SK-N-DZ (cell line): Measurements from ENCODE around the gene C4BPA. TPM values are rescaled to one million over a fixed set of nuclear protein-coding genes. Genes with fewer than 3 reads are reported as not detected.

ENCODE experiments used
- DNase-seq: peaks from one replicate; pipeline ENCODE4 v3.0.0-alpha.2; 2015; ENCODE audit warnings: low spot score
- polyA plus RNA-seq, 2 experiments: library from polyadenylated mRNA; depleted of rRNA; stranded (reverse); fragments of >200 nt; gene quantifications; 2 replicates each; pipeline ENCODE4 v1.2.3, GENCODE V29; 2014

C4BPA gene
- not detected in 2 replicates for polyA plus RNA-seq (2014; cell fraction: cytosol; rRNA removed)
- polyA plus RNA-seq (2014; cell fraction: nucleus; rRNA removed), result not detected in 2 replicates

DNA sequence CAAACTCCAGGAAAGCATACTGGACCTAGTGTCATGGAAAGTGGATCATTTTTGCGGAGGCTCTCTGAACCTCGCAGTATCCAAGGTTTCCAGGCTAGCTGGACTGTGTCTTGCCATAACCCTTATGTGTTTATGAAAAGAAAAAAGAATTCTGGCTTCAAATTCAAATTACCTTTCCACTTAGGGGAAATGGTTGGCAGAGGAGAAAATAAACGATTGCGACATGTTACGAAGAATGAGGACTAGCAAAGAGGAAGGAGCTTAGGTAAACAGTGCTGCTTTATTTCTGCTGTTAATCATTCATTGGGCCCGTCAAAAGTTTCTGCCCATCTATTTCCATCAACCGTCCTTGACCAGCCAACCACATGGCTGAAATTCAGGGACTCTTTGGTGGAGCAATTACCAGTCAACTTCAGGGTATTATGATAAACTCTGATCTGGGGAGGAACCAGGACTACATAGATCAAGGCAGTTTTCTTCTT is at the start of gene C4BPA:
TSS of gene C4BPA (plus strand) at position 342 of the 482 bp plus-strand sequence. CDS start 8,793 bp downstream, outside the sequence.
- no peak for DNase-seq

DNA sequence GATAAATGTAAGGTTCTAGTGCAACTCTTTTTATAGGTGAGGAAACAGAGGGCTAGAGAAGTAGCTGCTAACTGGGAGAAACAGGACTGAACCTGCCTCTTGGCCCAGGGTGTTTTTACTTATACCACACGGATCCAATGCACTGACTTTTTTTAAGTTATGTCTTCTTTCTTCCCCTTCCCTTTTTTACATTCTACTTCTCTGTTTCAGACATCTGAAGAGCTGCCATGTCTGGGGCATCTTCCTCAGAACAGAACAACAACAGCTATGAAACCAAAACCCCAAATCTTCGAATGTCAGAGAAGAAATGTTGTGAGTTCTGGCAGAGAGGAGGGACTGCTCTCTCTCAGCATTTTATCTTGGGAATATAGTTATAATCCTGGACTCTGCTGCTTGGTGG is 49.5 kb upstream of the C4BPA start:
- no peak for DNase-seq

DNA sequence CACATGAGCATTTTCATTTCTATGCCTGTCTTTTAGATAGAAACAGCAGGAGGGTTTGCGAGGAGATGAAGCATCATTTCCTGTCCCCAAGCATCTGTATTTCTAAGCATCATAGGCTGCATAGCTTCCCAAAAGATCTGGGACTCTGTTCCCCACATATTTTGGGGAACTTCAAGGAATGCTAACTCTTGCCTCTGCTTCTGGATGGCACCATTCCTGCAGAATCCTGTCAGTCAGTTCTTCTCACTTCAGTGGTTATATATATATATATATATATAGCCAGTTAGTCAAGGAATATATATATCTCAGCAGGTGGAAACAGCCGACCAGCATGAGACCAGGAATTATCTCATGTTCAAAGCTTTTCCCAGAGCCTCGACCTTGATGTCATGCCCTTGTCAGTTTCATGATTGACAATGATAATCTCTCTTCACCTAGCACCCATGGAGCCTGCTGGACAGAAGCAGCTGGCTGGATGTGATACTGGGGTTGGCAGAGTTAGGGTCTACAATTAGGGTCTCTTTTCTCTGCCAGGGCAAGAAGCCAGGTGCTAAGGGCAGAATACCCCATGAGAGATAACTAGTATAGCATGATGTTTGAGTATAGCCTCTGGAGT is 48.5 kb upstream of the C4BPA start:
- no peak for DNase-seq

DNA sequence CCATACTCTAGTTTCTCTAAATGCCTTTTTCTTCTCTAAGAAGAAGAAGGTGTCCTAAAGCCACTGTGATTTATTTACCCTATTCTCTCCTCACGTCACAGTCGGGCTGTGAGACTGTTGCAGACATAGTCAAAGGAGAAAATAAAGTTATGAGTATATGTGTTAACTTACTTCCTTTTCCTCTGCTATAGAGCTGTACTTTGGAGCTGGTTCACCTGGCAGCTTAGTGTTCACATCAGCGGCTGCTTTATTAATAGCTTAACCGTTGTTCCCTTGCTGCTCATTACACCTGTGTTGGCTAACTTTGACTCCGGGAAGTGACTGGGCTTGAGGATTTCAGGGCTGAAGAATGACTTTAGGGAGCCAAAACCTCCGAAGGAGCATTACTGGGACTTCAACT is 47.4 kb upstream of the C4BPA start:
- no peak for DNase-seq

DNA sequence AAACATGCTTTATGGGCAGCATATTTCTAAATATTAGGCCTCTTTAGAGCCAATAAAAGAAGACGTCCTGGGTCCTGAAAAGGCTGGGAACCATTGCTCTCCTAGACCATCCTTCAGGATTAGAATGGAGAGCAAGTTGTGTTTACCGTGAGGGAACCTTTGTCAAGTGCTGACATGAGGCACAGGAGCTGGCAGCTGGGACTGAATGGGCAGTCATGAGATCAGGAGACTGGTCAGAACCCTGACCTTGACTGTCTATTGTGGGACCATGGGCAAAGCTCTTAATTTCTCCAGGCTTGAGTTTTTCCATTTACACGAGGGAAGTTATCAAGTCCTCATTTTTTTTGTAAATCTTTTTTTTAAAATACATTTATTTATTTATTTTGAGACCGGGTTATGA is 45.8 kb upstream of the C4BPA start:
- DNase-seq, result no peak

DNA sequence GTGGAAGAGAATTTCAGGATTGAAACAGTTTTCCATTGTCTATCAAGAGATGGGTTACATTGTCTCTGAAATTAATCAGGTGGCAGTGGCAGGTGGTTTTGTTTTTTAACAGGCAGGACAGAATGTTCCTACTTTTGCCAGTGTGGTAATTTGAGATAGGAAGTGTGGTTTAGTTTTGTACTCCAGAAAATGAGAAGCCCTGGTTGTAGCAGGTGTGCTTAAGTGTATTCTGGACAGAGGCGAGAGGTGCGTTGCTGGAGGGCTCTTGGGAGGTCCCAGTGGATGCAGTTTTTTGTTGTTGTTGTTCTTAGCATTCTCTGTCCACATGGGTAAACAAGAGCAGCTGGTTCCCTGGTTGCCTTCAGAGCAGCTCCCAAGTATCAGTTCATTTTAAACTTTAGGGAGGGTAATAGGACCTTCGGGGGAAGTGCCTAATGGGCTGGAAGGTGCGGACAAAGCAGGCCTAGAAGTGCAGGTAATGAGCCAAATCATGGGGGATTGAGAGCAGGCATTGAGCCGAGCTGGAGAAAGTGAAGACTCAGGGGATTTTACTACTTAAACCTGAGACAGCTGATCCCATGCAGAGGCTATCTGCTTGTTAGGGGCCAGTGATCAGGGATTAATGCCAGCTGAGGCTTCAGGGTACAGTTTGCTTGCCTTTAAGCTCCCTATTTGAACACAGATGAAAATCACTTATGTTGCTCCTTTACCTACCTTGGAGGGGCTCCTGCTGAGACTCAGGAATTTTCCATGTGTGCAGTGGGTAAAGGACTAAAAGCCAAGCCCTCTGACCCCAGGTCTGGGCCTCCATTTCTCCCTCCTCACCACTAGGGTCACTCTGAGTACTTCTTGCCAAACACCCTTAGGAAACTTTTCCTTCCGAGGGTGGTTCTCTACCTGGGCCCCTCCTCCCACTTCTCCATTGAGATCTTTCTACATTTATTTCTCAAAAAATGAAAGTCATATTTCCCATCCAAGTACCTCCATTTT is 44.9 kb upstream of the C4BPA start:
- no peak for DNase-seq

DNA sequence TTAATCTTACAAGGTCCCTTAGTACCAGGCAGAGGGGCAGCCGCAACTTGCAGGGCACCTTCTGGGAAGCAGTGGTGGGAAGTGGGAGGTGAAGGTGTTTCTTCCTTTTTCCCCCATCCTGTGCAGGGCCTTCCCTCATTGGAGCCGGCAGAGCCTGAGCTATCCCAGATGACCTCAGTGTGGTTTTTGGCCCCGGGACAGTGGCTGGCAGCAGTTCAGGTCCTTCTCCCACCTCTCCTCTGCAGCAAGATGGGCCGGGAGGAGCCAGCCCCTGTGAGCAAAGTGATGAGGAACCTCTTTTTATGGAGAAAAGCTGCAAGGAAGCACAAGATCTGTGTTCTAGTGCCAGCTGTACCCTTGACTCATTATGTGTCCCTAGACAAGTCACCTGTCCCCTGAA is 44.2 kb upstream of the C4BPA start:
- DNase-seq, result no peak

DNA sequence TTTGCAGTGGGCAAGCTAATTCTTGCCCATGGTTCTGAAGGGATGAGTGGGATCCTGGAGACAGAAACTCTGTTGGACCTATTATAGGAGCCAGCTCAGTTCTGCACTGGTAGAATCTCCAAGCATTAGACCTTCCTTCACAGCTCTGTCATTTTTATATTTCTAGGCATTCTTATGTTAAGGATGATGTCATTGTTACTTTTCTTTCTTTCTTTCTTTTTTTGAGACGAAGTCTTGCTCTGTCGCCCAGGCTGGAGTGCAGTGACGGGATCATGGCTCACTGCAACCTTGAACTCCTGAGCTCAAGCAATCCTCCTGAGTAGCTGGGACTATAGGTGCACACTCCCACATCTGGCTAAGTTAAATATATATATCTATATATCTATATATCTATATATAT is 43.4 kb upstream of the C4BPA start:
- DNase-seq, result no peak

DNA sequence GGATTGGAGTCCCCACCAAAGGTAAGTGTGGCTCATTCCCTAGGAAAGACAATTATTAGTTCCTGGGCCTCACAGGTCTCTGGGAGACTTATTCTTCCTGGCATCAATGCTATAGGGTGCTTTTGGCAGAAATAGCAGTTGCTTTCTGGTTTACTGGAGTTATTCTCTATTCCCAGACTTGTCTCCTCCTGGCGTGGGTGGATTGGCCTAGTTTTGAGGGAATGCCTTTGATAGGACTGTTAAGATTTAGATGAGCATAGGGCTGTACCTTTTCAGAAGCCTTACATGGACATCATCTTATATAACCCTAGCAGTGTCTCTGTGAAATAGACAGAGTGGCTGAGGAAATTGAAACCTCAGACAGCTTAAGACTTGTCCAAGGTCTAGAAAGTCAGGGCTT is 42.0 kb upstream of the C4BPA start:
- DNase-seq, result no peak

DNA sequence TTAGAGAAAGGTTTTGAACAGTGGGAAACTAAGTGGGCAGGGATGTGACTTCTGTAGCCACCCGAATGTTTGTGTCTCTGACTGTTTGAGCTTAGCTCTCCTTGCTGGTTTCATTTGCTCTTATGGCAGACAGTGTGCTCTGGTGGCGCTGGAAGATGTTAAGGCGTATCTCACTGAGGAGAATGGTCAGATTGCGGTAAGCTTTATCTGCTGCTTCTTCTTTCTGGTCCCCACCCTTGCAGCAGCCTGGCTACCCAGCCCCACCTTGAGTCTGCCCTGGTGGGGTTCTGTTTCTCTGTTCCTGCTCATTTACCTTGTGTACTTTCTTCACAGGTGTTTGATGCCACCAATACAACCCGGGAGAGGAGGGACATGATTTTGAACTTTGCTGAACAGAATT is 41.0 kb upstream of the C4BPA start:
- DNase-seq, result no peak

DNA sequence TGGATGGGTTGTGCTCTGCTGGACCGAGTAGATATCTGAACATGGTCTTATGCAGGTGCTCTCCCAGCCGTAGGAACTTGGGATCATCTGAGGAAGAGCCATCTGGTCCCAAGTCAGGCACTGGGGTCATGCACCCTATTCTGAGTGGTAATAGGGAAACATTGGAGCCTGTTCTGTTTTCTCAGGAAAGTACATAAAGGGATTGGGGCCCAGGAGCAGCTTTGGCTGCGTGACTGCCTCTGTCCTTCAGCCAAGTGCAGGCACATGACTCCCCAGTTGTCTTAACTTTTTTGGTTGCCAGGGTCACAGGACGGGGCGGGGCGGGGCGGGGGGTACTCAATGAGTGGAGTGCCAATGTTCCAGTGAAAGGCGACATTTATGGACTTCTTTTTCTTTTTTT is 39.5 kb upstream of the C4BPA start:
- DNase-seq, result no peak

DNA sequence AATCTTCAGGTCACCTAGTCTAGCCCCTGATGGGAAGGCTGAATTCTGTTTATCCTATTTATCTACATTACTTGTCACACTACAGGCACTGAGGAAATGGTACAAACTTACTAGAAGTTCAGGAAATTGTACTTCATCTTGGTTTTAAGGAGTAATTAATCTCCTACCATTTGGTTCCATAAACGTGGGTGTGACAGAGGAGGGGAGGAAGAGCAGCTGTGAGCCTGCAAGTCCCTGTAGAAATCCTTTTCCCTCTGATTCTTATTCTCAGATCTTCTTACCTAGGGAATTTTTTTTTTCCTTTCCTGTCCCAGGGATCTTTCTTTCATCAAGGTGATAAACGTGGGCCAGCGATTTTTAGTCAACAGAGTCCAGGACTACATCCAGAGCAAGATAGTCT is 36.8 kb upstream of the C4BPA start:
- no peak for DNase-seq

DNA sequence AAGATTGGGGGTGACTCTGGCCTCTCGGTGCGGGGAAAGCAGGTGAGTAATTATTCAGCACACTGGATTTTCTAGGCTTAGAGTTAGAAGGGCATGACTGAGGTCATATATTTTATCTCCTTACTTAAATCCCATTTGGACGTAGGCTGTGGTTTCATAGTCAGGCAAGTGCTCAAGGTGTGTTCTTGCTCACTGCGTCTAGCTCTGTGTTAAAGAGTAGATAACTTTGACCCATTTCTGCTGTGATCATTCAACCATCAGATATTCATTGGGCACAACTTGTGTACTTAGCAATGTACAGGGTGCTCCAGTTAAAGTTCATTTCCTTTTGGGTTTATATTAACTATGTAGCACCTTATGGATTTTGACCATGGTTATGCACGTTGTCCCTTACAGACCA is 36.4 kb upstream of the C4BPA start:
- DNase-seq, result no peak

DNA sequence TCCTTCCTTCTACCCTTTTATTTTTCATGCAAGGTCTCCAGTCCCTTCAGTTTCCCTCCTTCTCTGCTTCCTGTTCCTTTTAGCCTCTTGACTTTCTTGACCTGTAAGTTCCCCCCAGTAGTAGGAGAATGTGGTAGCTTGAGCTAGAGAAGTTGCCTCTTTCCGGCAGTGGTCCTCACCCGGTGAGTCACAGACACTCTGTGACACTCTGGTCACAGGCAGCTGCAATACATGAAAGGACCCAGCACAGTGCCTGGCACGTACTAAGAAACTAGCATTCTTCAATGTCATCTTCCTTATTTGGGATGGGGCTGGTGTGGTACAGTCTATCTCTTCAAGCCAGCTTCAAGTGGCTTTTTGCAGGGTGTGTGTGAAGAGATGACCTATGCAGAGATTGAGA is 35.0 kb upstream of the C4BPA start:
- DNase-seq, result no peak

DNA sequence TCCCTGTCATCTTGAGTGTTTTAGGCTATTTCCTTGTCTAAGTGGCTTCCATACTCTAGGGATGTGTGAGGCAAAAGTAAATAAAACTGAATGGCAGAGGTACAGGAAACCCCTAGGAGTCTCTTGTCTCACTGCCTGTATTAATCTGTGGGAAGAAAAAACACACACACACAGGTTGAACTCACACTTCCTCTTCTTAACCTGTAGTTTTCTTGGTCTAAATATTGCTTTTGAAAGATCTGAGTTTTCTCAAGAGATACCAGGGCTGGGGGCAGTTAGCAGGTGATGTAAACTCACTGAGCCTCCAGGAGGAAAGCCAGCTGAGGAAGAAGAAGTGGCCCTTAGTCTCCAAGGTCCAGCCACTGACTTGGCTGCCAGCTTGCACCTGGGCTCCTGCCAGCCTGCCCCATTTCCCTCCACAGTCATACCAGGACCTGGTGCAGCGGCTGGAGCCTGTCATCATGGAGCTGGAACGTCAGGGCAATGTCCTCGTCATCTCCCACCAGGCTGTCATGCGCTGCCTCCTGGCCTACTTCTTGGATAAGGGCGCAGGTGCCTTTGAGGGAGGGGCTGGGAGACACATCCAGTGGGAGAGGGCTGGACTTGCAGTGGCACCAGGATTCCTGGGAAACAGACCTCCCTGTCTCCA is 34.1 kb upstream of the C4BPA start:
- DNase-seq, result no peak

DNA sequence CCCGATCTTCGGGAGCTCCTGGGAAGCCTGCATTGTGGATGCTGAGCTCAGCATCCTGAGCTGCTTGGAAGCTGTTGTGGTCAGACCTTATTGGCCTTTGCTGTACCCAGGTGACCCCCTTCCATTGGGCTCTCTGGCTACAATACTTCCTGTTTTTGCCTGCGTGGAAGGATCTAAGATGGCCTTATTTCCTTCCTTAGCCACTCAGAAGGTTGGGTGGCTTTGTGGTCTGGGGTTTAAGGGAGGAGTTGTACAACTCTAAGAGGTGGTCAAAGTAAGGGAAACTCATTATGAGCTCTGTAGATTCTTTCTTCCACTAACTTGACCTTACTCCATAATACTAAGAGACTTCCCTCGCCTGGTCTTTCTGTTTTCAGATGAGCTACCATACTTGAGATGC is 33.2 kb upstream of the C4BPA start:
- no peak for DNase-seq

DNA sequence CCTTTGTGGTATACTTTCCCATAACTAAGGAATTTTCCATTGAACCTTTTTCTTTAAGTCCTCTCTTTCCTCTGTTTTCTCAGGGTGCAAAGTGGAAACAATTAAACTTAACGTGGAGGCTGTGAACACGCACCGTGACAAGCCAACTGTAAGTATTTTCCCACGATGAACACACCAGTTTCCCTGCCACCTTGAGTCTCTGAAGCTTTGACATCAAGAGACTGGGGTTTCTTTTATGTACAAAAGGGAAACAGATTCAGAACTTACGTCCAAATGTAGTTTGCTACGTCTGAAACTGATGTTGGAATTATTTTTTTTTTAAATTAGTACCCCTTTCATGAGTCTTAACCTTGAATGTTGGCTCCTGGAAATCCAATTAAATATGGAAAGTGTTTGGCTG is 32.6 kb upstream of the C4BPA start:
- no peak for DNase-seq

DNA sequence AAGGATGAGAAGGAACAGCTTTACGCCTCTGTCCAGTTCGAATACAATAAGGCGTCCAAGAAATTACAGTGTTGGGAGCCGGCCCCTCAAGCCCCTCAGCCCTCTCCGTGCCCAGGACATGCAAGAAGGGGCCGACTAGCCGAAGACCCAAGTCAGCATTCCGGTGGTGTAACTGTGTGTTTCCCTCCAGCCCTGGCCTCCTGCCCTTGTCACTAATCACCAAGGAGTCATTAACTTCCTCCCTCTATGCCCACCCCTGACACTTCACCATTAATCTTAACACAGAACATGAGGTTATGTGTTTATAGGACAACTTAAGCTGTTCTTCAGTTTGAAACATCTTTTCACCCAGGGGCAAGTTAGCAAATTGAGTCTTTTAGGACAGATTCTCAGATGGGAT is 31.8 kb upstream of the C4BPA start:
- no peak for DNase-seq

DNA sequence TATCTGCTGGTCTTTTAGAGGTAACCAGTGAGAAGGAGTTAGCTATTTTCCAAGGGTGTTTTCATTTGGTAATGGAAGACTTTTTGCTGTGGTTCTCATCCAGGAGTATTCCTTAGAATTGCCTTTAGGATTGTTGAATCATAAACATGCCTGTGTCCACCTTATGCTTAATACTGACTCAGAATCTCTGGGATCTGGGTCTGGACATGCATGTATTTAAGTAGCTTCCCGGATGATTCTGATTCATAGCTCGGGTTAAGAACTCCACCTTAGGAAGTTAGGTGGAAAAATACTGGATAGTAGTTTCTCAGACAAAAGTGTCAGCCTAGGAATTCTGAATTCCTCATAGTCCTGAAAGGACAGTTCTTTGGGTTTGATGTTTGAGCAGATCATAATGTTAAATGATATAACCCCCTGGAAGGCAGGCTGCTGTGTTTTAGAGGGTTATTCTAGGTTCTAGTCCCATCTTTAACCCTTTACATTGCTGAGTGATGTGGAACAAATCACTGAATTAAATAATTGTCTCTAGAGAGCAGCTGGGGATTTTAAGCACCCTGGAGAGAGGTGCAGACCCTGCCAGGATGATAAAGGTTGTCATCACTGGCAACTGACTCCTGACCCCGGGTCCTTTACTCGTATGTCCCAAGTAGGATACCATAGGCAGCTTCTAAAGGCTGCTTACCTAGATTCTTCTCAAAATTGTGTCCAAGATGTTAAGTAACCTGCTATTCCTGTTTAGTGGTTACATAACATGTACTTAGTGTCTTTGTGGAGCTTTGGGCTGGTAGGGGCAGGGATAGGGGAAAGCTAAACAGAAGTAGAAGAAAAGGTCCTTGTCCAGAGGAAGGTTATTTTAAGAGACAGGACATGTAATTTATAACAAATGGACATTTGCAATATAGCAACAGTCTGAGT is 29.9 kb upstream of the C4BPA start:
- no peak for DNase-seq

DNA sequence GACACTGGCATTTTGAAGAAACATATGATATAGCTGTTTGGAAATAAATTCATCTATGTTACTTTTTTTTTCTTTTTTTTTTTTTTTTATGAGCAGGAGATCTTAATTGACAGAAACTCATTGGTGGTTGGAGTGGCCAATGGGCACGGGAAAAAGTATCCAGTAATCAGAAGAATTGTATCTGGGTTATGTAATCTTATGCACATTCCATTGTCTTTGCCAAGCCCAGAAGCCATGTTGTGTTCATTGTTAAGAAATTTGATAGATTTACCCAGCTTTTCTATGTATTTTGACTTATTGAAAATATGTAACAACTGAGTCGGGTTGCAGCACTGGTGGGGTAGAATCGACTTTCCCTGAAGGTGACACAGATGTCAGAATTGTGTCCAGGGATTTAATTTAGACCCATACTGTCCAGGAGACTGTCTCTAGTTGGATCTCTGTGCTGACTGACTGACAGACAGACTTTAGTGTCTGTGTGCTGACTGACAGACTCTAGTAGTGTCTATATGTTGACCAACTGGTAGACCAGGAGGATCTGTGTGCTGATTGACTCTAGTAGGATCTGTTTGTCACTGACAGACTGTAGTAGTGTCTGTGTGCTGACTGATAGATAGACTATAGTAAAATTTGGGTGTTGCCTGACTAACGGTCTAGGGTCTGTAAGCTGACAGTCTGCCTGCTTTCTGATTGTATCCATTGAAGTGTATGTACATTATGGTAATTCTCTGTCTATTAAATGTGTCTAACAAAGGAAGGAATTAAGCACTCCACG is 27.7 kb upstream of the C4BPA start:
- DNase-seq, result no peak
